Motor neuron (in vitro differentiated cells): Measurements from ENCODE around the gene MRPL44. TPM values are rescaled to one million over a fixed set of nuclear protein-coding genes. Genes with fewer than 3 reads are reported as not detected.

ENCODE experiments used
- ATAC-seq, 8 experiments: fragments of 200-7000 bp; cut with Tn5 transposase; replicated peaks in 6 of 8; 2 replicates each; pipeline ENCODE4 v1.8.0; 2021; ENCODE audit warnings: mild to moderate bottlenecking in 8 of 8, moderate library complexity in 8 of 8
- H3K27ac ChIP-seq, 2 donors: fragments of 250-450 bp; sonication (Bioruptor Pico); 2 replicates each; pipeline ENCODE4 v1.9.0; 2021; ENCODE audit warnings: antibody characterized with exemption in 2 of 2, mild to moderate bottlenecking in 2 of 2, moderate library complexity in 1 of 2
- H3K4me1 ChIP-seq, 2 donors: fragments of 250-450 bp; sonication (Bioruptor Pico); replicated peaks in 1 of 2; 2 replicates each; pipeline ENCODE4 v1.6.1; 2021; ENCODE audit warnings: antibody characterized with exemption in 2 of 2, mild to moderate bottlenecking in 2 of 2, moderate library complexity in 1 of 2
- H3K4me3 ChIP-seq, 5 donors: fragments of 250-450 bp; sonication (Bioruptor Pico); 2 replicates each; pipeline ENCODE4 v1.9.0; 2021; ENCODE audit warnings: antibody characterized with exemption in 5 of 5, mild to moderate bottlenecking in 5 of 5, moderate library complexity in 4 of 5
- WGBS, 10 experiments: fragments of 450-650 bp; shearing (Covaris generic); methylation state at CpG; one replicate each; pipeline ENCODE4 v1.0.0; 2022; 5-methylcytosine and 5-hydroxymethylcytosine counted together
- in situ Hi-C, 9 experiments: fragments of 400-800 bp; cut with MboI; loops; one replicate each; pipeline ENCODE4 v1.15.0; 2021; ENCODE audit warnings: low sequenced_read_pairs in 9 of 9, low pct_unique_long_range_greater_than_20kb in 2 of 9; ENCODE audit not compliant: unreplicated experiment in 9 of 9
- total RNA-seq, 8 experiments: library from RNA; unstranded; fragments of 300-600 nt; gene quantifications; 2 replicates each; pipeline versions ENCODE4 v1.2.3 to v1.2.4, GENCODE V29; 2022

MRPL44 gene
- total RNA-seq, 8 experiments from 2014 or later, result 35.4 to 46.7 (median 39.9) TPM

DNA sequence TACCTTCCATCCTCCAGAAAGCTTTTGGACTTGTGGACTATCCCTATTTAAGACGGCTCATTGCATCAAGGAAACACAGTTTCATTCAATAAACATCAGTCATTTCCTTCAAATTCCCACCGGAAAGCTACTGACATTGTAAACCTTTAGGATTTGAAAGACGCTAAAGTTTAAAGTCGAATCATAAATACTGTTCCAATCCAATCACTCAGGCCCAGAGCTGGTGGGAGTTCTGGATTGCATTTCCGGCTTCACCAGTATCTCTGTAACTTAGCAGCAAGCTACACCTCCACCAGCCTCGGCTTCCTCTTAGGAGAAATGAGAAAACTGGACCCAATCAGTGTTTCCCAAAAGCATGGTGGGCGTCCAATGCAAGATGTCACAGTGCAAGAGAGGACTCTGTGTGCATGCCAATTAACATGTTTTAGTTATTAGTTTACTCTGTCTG is 13.7 kb upstream of the MRPL44 start:
- Histone ChIP-seq H3K4me1 (peaks cover 6 to 7% of the 10 kb centered on the region in 2 donors), H3K4me3 (peak overlapping the region; percentile 71 to 96 (median 88)), H3K27ac (no peak overlapping the region)
- ATAC-seq, result no peak
- in situ Hi-C loops, result no loop called here
- WGBS, 10 experiments, result 0 to 50% (median 30%) methylated on average over 2 to 7 of the region's 7 CpGs

DNA sequence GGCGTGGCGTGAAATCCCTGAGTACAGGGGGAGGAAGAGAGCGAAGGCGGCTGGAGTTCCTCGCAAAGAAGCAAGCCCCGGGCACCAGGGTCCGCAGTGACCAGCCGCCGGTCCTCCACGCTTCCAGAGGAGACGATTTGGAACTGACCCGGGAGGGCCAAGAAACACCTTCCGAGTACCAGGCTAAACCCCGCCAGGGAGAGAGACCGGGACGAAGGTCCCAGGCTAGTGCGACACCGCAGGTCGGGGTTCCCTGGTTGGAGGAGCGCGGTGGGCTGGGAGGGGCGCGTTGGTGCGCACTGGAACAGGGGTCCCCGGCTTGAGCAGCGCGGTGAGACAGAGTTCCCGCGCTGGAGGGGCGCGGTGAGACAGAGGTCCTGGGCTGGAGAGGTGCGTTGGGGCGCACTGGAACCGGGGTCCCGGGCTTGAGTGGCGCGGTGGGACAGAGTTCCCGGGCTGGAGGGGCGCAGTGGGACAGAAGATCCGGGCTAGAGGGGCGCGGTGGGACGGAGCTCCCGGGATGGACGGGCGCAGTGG is 13.0 kb upstream of the MRPL44 start:
- ATAC-seq, result peak; percentile 23 to 70 (median 58)
- peak overlapping the region; percentile 71 to 96 (median 88) for H3K4me3 ChIP-seq
- H3K27ac ChIP-seq, result no peak overlapping the region
- 0 to 30% (median 0%) methylated on average over 1 to 11 of the region's 46 CpGs; no CpG with 5 or more reads in 1 of the 10 experiments for WGBS, 10 experiments
- peaks cover 6 to 7% of the 10 kb centered on the region in 2 donors for H3K4me1 ChIP-seq
- in situ Hi-C loops, result no loop called here

DNA sequence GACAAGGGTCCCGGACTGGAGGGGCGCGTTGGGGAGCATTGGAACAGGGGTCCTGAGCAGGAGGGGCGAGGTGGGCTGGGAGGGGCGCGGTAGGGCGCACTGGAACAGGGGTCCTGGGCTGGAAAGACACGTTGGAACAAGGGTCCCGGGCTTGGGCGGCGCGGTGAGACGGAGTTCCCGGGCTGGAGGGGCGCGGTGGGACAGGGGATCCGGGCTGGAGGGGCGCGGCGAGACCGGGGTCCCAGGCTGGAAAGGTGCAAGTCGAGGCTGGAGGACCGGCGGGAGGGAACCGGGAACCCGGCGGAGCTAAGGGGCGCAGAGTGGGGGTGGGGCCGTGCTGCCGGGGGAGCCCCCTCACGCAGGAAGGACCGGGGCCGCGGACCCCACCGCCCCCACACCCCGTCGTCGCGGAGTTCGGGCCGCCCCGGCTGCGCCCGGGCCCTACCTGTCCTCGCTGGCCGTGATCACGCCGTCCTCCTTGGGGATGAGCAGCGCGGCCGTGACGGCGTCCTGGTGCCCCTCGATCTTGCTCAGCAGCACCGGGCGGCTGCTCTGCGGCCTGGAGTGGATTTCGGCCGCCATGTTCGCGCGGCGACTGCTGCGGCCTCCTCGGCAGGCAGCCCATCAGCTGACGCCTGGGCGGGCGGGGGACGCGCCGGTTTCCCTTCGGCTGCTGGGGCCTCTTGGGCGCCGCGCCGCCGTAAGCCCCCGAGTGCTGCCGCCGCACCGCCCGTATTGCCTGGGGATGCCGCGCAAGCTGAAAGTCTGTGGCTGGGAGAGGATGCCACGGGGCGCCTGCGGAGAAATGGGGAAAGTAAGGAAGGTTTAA is 12.3 kb upstream of the MRPL44 start, which contains the start of gene WDFY1:
Gene WDFY1, minus strand, starts transcription at position 633 of the 829 bp plus-strand sequence. Its CDS starts 51 bp downstream, at position 582.
- in situ Hi-C loops, result no loop called here
- 0 to 1% (median 0%) methylated on average over 1 to 27 of the region's 87 CpGs; no CpG with 5 or more reads in 5 of the 10 experiments for WGBS, 10 experiments
- peak within 1 kb of the TSS; percentile 71 to 96 (median 88) for H3K4me3 ChIP-seq
- peak within 1 kb of the TSS; percentile 73 to 80 for H3K27ac ChIP-seq
- peaks cover 6 to 7% of the 10 kb centered on the region in 2 donors for H3K4me1 ChIP-seq
- ATAC-seq, result peak; percentile 88 to 98 (median 96)

DNA sequence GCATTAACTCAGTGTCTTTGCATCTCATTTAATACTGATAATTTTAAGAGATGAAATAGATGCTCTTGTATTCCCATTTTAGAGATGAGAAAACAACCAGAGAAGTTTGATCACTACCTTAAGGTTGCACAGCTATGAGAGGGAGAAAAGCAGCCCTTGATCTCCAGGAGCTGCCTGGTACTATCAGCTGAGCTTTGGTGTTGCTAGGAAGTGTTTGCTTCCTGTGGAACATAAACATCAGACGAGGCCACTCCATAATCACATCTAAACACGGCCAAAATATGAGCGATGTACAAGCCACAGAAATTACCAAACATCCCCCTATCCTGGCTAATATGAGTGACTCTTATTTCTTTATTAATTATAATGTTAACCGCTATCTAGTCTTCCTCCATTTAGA is 11.5 kb upstream of the MRPL44 start:
- in situ Hi-C loops, result no loop called here
- Histone ChIP-seq H3K4me3 (peak overlapping the region in 2 of 5 donors; percentile 71 to 86), H3K4me1 (peaks cover 6 to 7% of the 10 kb centered on the region in 2 donors), H3K27ac (no peak overlapping the region)
- 46 to 91% (median 85%) methylated on average over 2 to 4 of the region's 4 CpGs; no CpG with 5 or more reads in 6 of the 10 experiments for WGBS, 10 experiments
- ATAC-seq, result no peak

DNA sequence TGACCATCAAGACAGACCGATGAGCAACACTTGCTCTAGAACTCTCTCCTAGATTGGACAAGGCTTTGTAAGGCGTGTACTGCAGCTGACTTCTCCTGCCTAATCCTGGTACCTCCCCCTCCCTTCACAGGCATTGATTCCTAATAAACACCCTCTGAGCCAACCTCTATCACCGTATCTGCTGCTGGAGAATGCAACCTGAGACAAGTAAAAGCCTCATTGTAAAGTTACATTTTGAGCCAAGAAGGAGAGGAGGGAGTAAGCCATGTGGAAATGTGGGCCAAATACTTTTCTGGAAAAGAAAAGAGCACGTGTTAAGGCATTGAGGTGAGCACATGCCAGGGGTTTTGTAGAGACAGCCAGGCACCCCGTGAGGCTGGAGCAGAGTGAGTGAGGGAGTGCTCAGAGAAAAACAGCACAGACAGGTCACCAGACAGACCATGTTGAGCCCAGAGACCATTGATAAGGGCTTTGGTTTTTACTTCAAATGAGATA is 9.5 kb upstream of the MRPL44 start:
- peak in 1 of 8 experiments; percentile 7 for ATAC-seq
- WGBS, 10 experiments, result 21 to 60% (median 47%) methylated on average over 1 to 5 of the region's 5 CpGs; no CpG with 5 or more reads in 2 of the 10 experiments
- in situ Hi-C loops, result no loop called here
- Histone ChIP-seq H3K27ac (no peak overlapping the region), H3K4me3 (no peak overlapping the region), H3K4me1 (peaks cover 10% of the 10 kb centered on the region in 2 donors)

DNA sequence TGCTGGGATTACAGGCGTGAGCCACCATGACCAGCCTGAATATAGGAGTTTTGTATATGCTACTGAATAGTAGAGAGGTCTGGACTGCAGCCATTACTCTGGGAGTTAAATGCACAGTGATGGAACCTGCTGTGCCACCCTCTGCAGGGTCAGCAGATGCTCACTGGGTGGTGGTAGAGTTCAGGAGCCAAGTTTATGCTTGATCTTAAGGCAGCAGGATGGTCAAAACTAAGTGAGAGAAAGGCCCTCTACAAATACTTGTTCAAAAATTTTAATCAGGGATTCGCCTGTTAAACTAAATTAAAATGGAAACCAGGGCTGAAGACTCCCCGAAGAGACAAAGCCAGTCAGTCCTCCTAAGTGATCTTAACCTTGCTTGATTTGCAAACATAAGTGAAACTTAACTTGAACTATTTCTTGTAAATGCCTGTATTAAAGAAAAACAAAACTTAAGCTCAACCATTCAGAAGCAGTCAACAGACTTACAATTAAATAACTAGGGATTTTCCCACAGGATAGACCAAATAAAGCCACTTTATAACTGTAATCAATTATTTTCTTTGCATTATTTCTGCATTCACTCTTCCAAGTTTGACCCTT is 7.9 kb upstream of the MRPL44 start:
- in situ Hi-C loops, result no loop called here
- H3K4me3 ChIP-seq, result no peak overlapping the region
- ATAC-seq, result no peak
- WGBS, 10 experiments, result 61 to 100% (median 95%) methylated on average over 1 to 3 of the region's 3 CpGs; no CpG with 5 or more reads in 2 of the 10 experiments
- peaks cover 3 to 4% of the 10 kb centered on the region in 2 donors for H3K4me1 ChIP-seq
- no peak overlapping the region for H3K27ac ChIP-seq

DNA sequence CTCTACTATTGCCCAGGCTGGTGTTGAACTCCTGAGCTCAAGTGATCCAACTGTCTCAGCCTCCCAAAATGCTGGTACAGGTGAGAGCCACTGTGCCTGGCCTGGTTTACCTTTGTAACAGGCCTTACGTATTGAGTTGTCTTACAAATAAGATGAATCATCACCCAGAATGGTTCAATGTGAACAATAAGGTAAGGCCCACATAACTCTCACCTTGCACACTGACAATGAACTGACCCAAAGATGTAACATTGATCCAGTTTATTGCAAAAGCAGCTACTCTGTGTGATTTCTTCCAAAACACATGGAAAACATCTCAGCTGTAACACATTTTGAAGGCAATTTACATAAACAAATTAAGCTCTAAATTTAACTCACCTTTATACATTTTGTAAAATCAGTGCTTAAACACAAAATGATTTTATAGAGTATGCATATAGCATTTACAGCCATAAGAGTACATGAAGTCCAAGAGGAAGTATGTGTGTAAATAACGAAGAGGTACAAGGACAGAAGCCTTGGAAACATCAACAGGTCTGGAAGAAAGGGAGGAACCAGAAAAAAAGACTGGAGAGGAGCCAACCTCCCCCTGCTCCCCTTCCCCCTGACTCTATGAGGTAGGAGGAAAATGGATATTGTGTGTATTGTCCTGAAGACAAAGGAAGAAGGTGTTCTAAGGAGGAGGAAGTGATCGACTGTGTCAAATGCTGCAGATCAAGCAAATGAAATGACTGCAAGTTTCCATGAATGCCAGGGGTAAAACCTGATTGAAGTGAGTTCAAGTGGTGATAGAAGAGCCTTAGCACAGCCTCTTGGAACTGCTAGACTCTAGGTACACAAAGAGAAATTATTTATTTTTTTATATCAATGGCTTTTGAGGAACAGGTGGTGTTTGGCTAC is 6.6 kb upstream of the MRPL44 start:
- ATAC-seq, result no peak
- Histone ChIP-seq H3K4me1 (peaks cover 3 to 4% of the 10 kb centered on the region in 2 donors), H3K4me3 (no peak overlapping the region), H3K27ac (no peak overlapping the region)
- in situ Hi-C loops, result loop anchor here in 1 of 9 experiments (25.0 kb wide), 1 partner anchor 687 kb away; no protein-coding TSS in a partner anchor
- WGBS, 10 experiments, result 40 to 100% (median 83%) methylated on average over 1 to 3 of the region's 3 CpGs

DNA sequence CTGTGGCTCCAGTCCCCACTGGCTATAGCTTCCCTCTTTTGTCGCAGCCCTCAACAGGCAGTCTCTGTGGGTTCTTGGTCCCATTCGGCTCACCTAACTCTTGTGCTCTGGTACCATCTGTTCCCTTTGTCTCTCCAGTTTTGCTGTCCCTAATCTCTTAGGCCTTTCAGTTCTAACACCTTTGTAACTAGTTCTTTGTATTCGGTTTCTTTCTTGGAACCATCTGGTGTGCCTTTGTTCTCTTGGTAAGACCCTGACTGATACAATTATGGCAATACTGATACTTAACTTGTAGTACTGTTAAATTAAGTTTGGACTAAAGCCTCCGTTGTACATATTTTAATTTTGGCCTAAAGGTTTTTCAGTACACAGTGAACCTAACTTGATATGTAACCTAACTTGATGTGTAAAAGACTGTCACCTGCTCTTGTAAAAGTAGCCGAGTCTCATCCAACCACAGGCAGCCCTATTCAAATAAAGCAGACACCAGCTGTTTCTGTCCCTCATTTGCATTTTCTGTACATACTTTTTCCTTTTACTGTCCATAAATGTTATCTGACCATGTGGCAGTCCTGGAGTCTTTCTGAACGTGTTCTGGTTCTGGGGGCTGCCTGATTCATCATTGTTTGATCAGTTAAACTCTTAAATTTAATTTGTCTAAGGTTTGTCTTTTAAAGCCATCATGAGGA is 4.8 kb upstream of the MRPL44 start:
- in situ Hi-C loops, result loop anchor here in 1 of 9 experiments (25.0 kb wide), 1 partner anchor 685 kb away; no protein-coding TSS in a partner anchor
- peak in 5 of 8 experiments; percentile 7 to 43 (median 22) for ATAC-seq
- 20 to 95% (median 57%) methylated on average over 1 to 6 of the region's 6 CpGs for WGBS, 10 experiments
- no peak overlapping the region for H3K27ac ChIP-seq
- H3K4me1 ChIP-seq, result peaks cover 3 to 4% of the 10 kb centered on the region in 2 donors
- H3K4me3 ChIP-seq, result no peak overlapping the region

DNA sequence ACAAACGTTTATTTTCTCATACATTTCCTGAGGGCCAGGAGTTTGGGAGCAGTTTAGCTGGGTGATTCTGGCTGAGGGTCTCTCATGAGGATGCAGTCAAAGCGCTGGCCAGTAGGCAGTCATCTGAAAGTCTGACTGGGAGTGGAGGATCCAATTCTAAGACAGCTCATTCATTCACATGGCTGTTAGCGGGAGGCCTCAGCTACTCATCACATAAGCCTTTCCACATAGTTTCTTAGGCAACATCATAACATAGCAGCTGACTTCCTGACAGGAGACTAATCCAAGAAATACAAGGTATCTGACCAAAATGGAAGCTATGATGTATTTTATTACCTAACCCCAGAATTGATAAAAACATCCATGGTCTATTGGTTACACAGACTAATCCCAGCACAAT is 2.9 kb upstream of the MRPL44 start:
- Histone ChIP-seq H3K4me1 (peaks cover 9 to 17% of the 10 kb centered on the region in 2 donors), H3K27ac (no peak overlapping the region), H3K4me3 (no peak overlapping the region)
- in situ Hi-C loops, result loop anchor here in 1 of 9 experiments (25.0 kb wide), 1 partner anchor 683 kb away; no protein-coding TSS in a partner anchor
- WGBS, 10 experiments, result 35 to 83% (median 73%) methylated on average over 1 to 3 of the region's 3 CpGs; no CpG with 5 or more reads in 1 of the 10 experiments
- ATAC-seq, result no peak

DNA sequence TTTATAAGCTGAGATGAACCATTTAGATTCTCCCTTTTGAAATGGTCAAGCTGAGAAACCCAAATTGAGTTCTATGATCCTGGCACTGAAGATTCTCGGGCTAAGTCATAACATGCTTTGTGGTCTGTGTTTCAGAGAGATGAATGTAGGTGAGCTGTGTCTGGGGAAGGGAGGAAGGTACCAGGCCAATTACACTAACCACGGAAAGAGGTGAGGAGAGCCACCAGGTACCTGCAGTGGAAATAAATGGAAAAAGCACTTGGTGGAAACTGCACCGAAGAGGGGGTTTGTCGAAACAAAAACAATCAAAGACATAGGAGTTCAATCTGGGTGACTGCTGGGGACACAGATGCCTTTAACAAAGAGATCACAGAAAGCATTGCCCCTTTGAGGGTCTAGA is 963 bp upstream of the MRPL44 start:
- WGBS, 10 experiments, result 62 to 97% (median 82%) methylated on average over 2 to 4 of the region's 4 CpGs; no CpG with 5 or more reads in 3 of the 10 experiments
- H3K27ac ChIP-seq, result no peak overlapping the region
- peaks cover 24 to 36% of the 10 kb centered on the region in 2 donors for H3K4me1 ChIP-seq
- in situ Hi-C loops, result loop anchor here in 1 of 9 experiments (25.0 kb wide), 1 partner anchor 681 kb away; no protein-coding TSS in a partner anchor
- no peak overlapping the region for H3K4me3 ChIP-seq
- no peak for ATAC-seq

DNA sequence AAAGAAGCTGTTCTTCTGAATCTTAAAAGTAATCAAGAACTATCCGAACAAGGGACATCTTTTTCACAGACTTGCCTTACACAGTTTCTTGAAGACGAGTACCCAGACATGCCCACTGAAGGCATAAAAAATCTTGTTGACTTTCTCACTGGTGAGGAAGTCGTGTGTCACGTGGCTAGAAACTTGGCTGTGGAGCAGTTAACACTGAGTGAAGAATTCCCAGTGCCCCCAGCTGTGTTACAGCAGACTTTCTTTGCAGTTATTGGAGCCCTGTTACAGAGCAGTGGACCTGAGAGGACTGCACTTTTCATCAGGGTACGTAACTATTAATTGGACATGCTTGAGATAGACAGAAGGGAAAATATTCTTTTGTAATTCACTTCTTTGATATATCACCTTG is 2.4 kb downstream of the MRPL44 start:
- H3K4me1 ChIP-seq, result peaks cover 22 to 38% of the 10 kb centered on the region in 2 donors
- peak in 1 of 8 experiments; percentile 37 for ATAC-seq
- in situ Hi-C loops, result loop anchor here in 1 of 9 experiments (10.0 to 25.0 kb wide), 2 partner anchors 325 to 678 kb away; no protein-coding TSS in a partner anchor
- 61 to 100% (median 81%) methylated on average over 1 to 5 of the region's 5 CpGs; no CpG with 5 or more reads in 2 of the 10 experiments for WGBS, 10 experiments
- H3K4me3 ChIP-seq, result no peak overlapping the region
- no peak overlapping the region for H3K27ac ChIP-seq
